SKM-1 (cell line): ENCODE results near the gene FREM1.
"Not testable (repeated sequence)": the region's sequence is repeated elsewhere in the genome, so short reads cannot be mapped to it uniquely, and the experiment has no call there.

Experiments used
- DNase-seq: peaks from one replicate; lab custom pipeline; 2025; ENCODE audit not compliant: unreplicated experiment; lab: John Stamatoyannopoulos, UW

Gene FREM1, protein sequence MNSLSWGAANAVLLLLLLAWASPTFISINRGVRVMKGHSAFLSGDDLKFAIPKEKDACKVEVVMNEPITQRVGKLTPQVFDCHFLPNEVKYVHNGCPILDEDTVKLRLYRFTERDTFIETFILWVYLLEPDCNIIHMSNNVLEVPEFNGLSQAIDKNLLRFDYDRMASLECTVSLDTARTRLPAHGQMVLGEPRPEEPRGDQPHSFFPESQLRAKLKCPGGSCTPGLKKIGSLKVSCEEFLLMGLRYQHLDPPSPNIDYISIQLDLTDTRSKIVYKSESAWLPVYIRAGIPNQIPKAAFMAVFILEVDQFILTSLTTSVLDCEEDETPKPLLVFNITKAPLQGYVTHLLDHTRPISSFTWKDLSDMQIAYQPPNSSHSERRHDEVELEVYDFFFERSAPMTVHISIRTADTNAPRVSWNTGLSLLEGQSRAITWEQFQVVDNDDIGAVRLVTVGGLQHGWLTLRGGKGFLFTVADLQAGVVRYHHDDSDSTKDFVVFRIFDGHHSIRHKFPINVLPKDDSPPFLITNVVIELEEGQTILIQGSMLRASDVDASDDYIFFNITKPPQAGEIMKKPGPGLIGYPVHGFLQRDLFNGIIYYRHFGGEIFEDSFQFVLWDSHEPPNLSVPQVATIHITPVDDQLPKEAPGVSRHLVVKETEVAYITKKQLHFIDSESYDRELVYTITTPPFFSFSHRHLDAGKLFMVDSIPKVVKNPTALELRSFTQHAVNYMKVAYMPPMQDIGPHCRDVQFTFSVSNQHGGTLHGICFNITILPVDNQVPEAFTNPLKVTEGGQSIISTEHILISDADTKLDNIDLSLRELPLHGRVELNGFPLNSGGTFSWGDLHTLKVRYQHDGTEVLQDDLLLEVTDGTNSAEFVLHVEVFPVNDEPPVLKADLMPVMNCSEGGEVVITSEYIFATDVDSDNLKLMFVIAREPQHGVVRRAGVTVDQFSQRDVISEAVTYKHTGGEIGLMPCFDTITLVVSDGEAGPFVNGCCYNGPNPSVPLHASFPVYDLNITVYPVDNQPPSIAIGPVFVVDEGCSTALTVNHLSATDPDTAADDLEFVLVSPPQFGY (N-terminal part only)

DNA sequence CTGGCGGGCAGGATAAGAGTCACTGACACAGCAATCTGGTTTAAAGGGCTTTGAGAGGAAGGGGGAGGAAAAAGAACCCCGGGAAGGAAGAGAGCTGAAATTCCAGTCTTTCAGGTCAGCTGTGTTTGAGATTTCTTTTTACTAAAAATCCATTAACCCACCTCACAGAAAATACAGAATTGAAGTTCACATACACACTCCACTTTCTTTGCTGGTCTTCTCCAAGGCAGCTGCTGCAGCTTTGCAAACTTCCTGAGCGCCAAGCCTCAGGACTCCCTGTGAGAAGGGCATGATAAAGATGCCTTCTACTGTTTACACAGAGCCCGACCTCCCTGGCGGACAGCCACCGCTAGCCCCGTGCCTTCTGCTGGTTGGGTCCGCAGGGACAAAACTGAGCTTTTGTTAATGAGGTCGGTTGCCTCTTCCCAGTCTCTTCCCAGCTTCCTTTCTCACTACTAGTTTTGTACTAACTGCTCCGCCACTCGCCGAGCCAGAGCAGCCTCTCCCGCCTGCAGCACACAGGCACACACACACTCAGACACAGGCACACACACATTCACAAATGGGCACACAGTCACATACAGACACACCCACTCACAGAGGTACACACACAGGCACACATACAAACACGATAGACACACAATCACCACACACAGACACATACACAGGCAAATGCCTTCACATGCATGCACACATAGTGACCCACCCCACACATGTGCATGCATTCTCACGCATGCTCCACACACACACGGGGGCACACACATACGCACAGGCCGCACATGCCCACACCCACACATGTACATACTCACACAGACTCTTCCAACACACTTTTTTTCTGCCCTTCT is at the start of gene FREM1:
TSS of gene FREM1 (minus strand) at position 468 of the 845 bp plus-strand sequence. CDS start 41,451 bp downstream, outside the sequence.
- no peak for DNase-seq

DNA sequence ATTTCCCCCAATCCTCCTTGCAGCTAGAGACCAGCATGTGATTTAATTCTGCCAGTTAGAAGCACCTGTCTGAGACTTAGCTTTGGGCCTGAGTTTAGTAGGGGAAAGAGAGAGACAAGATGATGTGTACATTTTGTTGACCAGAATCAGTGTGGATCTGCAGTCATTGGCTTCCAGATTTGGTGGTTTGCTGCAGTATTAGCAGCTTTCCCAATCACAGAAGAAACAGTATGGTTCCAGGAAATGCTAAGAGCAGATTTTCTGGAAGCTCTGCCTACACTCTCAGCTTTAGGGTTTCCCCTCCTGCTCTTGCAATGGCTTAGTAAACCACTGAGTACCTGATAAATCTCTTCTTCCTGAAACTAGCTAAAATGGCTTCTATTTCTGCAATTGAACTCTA is 48.8 kb upstream of the FREM1 start:
- DNase-seq = no peak

DNA sequence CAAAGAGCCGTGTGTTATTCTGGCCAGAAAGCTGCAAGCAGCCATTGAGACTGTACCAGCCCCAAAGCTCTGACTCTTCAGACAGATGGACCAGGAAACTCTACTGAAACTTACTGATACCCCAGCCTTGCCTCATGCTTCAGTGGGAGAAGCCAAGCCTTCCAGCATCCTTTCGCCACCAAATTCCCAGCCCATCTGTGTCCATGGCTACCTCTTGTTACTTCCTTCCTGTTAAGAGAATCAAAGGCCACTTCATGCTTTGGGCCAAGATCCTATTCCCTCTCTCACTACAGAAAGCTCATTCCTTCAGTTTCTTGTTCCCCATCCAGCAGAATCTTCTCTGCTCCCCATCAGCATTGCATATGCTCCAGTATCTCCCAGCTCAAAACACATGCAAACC is 46.9 kb upstream of the FREM1 start:
- no peak for DNase-seq

DNA sequence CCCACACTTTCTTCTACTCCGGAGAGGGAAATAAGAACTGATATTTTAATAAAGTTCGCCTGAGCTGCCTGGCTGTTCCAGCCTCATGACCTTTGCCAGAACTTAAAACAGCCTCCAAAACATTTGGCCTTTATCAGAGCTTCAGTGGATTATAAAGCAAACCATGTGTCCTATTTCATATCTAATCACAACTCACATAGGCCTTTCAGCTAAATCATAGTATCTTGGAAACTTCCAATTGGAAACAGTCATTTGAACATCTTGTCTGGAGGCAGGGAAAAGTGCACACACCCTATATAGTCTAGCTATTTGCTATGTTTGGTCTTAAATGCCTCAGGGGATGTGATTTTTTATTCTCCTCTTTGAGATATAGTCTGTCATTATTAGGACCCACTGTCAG is 46.0 kb upstream of the FREM1 start:
- DNase-seq = no peak

DNA sequence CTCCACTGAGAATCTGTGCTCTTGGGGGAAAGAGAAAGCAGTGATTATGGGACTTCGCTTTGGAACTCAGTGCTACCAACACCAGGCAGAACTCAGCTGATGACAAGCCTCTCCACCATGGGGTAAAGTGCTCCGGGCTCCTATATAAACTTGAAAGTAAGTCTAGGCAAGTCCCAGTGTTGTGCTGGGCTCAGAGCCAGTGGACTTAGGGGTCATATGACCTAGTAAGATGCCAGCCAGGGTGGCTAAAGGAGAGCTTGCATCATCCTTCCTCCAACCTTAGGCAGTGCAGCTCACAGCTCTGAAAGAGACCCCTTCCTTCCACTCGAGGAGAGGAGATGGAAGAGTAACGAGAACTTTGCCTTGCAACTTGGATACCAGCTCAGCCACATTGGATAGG is 35.1 kb upstream of the FREM1 start:
- no peak for DNase-seq

DNA sequence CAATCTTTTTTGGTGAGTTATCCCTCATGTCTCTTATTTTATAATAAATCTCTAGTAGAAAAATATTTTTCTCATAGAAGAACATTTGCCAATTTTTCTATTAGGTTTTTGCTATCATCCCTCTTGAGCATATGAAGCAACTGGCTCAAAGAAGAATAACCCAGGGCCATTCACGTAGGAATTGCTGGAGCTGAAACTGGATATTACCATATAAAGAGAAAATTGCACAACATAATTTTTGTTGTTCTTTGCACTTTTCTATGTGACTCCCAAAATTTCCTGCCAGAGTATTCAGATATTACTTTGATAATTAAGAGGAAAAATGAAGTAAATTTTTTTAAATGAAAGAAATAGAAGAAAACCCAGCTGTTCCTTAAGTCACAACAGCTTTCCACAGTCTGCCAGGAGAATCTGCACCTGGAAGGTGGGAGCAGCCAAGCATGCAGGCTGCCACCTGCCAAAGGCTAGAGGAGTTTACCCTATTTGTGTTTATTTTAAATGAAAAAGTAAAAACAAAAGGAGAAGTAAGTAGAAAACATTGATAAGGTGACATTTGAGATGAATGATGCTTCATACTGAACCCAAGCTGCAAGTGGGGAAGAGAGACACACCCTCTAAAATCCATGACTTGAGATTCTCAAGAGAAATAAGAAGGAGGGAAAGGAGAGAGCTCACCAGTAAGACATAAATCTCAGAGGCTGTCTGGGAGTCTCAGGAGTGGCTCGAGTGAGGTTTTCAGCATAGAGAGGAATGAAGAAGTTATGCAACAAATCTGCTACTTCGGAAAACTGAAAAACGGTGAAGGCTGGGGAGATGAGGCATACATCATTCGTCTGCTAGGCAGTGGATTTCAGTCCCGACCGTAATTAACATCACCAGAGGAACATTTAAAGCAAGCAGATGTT is 31.5 kb upstream of the FREM1 start:
- no peak for DNase-seq

DNA sequence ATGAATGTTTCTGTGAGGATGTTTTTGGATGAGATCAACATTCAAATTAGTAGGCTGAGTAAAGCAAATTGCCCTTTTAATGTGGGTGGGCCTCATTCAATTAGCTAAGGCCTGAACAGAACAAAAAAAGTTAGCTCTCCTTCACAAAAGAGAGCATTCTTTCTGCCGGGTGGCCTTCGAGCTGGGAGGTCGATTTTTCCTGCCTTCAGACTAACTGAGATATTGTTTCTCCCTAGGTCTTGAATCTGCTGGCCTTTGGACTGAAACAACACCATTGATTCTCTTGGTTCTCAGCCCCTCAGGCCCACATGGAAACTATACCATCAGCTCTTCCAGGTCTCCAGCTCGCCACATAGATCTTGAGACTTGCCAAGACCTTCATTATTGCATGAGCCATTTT is 29.1 kb upstream of the FREM1 start:
- no peak for DNase-seq

DNA sequence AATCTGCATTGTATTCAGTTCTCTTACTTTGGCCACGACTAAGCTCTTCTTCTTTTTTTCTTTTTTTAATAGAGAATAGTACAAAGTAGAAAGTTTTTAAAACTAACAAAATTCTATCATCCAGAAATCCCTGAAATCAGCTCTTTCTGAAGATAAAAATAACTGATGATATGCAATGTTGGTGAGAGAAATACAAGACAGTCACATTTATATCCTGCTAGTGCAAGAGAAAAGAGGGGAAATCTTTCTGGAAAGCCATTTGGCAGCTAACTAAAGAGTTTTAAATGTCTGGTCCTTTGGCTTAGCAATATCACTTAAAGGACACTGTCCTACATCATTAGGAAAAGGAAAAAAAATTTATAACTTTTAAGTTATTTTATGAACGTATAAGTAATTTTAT is 27.0 kb upstream of the FREM1 start:
- no peak for DNase-seq

DNA sequence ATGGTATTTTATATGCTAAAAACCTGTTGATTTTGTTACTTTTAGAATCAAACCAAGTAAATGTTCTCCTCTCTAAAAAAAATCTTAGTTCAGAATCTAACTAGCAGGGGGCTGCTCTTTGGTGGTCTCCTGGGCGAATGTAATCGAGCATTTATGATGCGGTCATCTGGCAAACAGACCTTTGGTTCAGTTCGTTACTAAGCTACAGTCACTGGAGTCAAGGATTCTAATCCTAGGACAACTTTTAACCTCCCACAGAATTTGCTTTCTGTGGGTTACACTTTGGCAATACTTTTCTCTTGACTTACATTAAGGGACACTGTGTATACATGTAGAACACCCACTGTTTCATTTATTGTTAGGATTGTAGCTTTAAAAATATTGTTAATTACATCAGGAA is 26.3 kb upstream of the FREM1 start:
- DNase-seq = no peak

DNA sequence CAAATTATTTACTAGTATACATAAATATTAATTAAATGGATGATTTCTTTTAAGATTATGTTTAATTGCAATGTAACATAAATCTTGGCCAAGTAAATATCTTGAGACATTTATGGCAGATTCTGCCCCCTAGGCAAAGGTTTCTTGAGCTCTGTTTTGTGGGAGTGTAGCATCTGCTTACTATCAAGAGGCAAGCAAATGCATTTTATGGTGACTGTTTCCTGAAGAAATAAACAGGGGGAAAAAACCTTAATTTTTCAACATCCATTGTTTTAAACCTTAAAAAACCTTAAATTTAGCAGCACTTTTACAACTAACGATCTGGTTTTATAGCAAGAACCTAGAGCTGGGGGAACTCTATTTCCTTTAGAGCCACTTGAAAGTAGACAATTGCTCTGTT is 25.7 kb upstream of the FREM1 start:
- DNase-seq = no peak

DNA sequence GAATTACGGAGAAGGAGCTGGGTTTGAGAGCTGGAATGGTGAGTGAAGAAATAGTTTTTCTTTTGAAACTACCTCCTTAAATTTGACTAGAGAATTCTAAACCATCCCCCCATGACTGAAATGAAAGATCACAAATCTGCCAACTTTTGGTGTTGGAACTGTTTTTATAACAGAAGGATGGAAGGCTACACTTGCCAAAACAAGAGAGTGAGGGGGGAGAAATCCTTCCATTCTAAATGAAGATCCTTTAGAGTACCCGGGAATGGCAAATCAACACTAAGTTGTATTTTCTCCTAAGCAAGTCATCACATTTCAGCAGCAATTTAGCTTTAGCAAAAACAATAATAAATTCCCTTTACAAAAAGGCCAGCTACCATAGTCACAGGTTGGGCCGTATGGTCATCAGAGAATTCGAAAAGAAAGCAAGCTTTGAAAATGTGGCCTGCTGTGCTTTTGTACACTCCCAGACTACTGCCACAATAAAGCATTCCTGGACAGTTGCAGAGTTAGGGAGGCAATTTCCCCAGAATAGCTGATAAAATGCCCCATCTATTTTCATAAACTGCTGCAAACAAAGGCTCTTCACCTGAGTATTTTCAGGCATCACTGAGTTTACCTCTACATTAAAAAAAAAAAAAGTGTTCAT is 25.0 kb upstream of the FREM1 start:
- no peak for DNase-seq

DNA sequence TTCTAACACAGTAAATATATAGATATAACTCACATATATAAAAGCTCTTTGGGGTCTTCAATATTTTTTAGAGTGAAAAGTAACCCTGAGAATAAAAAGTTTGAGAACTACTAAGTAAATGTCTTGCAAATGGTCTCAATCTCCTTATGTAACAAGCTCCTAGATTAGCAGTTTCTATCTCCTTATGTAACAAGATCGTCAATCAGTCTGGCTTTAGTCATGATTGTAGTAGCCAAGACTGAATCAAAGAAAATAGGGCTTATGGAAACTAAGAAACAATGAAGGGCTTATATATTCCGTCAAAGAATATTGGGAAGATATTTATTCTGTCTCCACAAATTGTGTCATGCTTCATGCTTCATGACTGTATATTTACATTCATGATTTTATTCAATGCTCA is 22.4 kb upstream of the FREM1 start:
- no peak for DNase-seq

DNA sequence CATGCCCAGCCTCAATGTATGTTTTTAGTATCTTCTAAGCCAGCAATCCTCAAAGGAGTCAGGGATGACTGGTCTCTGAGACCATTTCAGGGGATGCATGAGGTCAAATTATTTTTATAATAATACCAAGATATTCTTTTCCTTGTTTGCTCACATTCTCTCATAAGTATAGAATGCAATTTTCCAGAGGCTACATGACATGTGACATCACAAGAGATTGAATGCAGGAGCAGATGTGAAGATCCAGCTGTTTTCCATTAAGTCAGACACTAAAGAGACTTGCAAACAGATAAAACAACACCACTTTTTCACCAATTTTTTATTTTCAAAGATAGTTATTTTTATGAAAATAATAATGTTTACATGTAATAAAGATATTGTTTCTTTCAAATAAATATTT is 22.0 kb upstream of the FREM1 start:
- no peak for DNase-seq

DNA sequence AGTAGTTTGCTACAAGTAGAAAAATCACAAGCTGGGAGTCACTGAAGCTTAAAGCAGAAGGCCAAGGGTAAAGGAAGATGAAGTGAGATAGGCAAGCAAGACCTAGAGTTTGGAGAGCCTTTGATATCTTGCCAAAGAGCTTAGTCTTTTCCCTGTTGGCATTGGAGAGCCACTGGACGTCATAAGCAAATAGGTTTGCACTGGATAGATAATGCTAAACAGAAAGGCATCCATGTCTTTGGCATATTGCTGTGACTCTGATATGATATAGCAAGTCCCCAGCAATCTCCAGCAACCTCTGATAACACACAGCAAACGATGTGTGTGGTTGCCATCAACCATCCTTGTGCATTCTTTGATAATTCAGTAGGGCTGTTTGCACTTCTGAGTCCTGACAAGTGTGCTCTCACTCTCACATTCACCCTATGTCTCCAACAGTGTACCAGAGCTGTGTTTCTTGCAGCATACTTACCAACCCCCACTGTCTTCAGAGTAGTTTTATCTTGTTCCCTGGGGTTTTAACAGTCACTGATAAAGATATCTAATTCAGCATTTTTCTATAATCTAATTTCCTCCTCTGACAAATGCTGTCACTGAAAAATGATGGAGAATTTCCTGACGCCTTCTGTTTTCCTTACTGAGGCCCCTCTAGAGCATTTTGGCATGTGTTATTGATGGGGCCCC is 16.9 kb upstream of the FREM1 start:
- no peak for DNase-seq

DNA sequence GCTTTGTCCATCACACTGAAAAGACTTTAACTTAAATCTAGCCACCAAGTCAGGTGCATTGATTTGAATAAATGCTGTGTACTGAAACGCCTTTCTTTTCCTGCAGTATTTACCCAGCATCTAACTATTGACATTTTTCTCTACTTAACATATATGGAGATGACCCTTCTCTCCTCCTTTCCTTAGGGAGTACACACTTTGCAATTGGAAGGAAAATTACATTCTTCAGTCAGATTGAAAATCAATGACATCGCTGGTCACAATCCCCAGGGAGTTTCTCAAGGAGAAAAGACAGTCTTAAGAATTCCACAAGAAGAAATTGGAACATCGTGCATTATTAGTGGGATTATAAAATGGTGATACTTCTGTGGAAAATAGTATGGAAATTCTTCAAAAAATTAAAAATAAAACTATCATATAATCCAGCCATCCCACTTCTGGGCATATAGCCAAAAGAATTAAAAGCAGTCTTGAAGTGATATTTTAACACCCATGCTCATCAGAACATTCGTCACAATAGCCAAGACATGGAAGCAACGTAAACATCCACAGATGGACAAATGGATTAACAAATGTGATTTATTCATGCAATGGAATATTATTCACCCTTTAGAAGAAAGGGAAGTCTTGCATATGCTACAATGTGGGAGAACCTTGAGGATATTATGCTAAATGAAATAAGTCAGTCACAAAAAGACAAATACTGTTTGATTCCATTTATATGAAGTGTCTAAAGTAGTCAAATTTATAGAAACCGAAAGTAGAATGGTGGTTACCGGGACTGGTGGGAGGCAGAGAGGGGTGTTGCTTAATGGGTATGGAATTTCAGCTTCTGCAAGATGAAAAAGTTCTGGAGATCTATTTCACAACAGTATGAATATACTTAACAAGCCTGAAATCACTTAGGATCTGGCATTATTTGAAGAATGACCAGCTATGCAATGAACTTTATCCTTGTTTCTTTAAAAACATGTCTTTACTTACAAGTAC is 14.3 kb upstream of the FREM1 start:
- no peak for DNase-seq

DNA sequence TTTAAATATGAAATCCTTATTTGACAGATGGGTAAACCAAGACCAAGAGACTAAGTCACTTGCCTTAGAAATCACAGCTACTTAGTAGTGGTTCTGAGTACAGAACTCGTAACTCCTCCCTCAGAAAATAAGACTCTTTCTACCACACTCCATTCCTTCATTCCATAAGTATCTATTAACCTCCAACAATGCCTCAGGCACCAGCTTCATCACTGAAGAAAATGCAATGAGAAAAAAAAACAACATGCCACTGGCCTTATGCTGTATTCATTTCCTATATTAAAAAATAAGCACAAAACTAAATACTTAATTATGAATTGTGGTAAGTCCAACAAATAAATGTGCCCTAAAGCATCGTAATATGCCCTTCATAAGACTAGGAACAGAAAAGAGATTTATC is 13.5 kb upstream of the FREM1 start:
- DNase-seq = no peak

DNA sequence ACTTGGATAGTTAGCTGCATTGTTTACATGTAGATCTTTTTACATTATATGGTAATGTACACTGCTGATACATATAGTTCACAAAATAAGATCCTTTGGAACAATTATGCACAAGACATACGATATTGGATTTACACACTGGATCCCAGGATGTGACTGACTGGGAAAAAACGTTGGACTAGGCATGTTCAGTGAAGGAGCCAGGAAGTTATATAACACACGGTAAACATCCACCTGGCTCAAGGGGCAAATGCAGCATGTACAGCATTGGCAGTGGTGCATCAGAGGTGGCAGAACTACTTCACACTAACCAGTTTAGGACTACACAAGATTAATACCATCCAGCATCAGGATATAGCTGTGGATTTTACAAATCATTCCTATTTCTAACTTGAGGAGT is 10.6 kb upstream of the FREM1 start:
- DNase-seq = not testable (repeated sequence)

DNA sequence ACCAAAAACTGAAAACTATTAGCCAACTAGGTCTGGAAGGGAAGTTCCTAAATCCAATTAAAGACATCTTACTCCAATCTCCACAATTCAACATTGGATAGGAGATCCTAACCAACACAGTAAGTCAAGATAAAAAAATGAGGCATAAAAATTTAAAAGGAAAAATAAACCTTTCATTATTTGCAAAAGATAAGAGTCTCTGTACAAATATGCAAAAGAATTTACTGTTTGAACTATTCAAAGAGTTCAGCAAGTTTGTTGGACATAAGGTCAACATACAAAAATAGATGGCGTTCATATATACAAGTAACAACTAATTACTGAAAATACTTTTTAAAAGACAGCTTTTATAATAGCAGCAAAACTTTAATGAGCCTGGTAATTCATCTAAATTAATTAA is 3.1 kb upstream of the FREM1 start:
- DNase-seq = no peak
